ENCODE measurements around the gene EEA1. TPM values are rescaled to one million over a fixed set of nuclear protein-coding genes. Genes with fewer than 3 reads are reported as not detected.

The EEA1 gene
- total RNA-seq, 1 experiment from 2014 or later, result 14.9 TPM

DNA sequence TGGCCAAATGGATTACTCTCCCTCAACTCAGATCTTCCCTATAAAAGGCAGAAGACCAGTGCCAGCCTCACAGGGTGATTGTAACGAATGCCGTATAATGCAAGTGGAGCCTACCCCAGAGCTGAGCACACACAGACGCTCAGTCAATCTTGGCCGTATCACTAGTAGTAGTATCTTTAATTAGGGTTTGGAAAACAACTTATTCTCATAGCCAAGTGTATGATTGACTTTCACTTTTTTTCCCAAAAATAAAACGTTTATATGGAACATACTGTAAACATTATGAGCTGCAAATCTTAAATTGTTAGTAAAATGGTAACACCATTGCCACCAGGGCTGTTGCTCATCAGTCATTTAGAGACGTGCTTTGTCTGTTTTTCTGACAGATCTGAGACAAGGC lies 195.9 kb downstream of the EEA1 start:
- no peak overlapping the region for H3K56ac ChIP-seq (ENCODE audit: insufficient read length, low read depth, low read length)
- no peak overlapping the region for H4K5ac ChIP-seq (ENCODE audit: insufficient read length, low read depth, low read length)
- H2AK5ac ChIP-seq (ENCODE audit: insufficient read length, low read length), result no peak overlapping the region
- H2BK5ac ChIP-seq (ENCODE audit: insufficient read length, low read length), result no peak overlapping the region
- H4K8ac ChIP-seq (replicated peaks; ENCODE audit: insufficient read length, low read depth, low read length), result no peak overlapping the region
- H3K23me2 ChIP-seq (ENCODE audit: insufficient read length, low read depth, low read length, poor library complexity, severe bottlenecking), result no peaks in the 10 kb centered on the region
- Mint-ChIP-seq H3K9me3 (no peaks in the 10 kb centered on the region), H3K27me3 (ENCODE audit: low read depth) (no peaks in the 10 kb centered on the region), H3K36me3 (ENCODE audit: insufficient read depth in 1 of 3, low read depth in 3 of 3) (no peaks in the 10 kb centered on the region), H3K27ac (no peak overlapping the region), H3K4me3 (no peak overlapping the region), H3K4me1 (peaks cover 7 to 10% of the 10 kb centered on the region in 2 experiments)
- no peak overlapping the region for H3K4me2 ChIP-seq (ENCODE audit: insufficient read depth, insufficient read length, low read length)
- H3K9ac ChIP-seq (ENCODE audit: extremely low read depth, insufficient read length, low read length), result no peak overlapping the region
- H3K79me1 ChIP-seq (ENCODE audit: insufficient read depth, low read depth, low read length, poor library complexity, severe bottlenecking), result no peaks in the 10 kb centered on the region
- no peaks in the 10 kb centered on the region; the same call in 1 of the 2 replicates for H3K4me1 ChIP-seq (ENCODE audit: insufficient read depth, low read length)
- H2BK20ac ChIP-seq (ENCODE audit: low read depth, low read length, poor library complexity, severe bottlenecking), result no peak overlapping the region
- H3K14ac ChIP-seq (ENCODE audit: insufficient read depth, low read length), result no peak overlapping the region
- no peak overlapping the region for H2BK12ac ChIP-seq (ENCODE audit: insufficient read length, low read depth, low read length)
- no peak overlapping the region for H2BK15ac ChIP-seq (ENCODE audit: low read depth, low read length)
- H3K23ac ChIP-seq (ENCODE audit: insufficient read length, low read depth, low read length), result no peak overlapping the region
- no peaks in the 10 kb centered on the region for H3K27me3 ChIP-seq (ENCODE audit: insufficient read depth, low read length)
- H3K4ac ChIP-seq (ENCODE audit: low read depth, low read length), result no peak overlapping the region
- no peak overlapping the region for H4K91ac ChIP-seq (ENCODE audit: insufficient read length, low read depth, low read length)
- TF ChIP-seq, protein P1, sequence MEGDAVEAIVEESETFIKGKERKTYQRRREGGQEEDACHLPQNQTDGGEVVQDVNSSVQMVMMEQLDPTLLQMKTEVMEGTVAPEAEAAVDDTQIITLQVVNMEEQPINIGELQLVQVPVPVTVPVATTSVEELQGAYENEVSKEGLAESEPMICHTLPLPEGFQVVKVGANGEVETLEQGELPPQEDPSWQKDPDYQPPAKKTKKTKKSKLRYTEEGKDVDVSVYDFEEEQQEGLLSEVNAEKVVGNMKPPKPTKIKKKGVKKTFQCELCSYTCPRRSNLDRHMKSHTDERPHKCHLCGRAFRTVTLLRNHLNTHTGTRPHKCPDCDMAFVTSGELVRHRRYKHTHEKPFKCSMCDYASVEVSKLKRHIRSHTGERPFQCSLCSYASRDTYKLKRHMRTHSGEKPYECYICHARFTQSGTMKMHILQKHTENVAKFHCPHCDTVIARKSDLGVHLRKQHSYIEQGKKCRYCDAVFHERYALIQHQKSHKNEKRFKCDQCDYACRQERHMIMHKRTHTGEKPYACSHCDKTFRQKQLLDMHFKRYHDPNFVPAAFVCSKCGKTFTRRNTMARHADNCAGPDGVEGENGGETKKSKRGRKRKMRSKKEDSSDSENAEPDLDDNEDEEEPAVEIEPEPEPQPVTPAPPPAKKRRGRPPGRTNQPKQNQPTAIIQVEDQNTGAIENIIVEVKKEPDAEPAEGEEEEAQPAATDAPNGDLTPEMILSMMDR (conservative IDR thresholded peaks at IDR 0.05), result no peak
- H2BK120ac ChIP-seq (ENCODE audit: low read depth, low read length, poor library complexity, severe bottlenecking), result no peak overlapping the region
- no peak overlapping the region for H3K18ac ChIP-seq (ENCODE audit: insufficient read length, low read depth, low read length)
- H2AFZ ChIP-seq (ENCODE audit: low read length), result no peak overlapping the region
- H3T11ph ChIP-seq (ENCODE audit: low read length), result no peak overlapping the region
- no peak overlapping the region for H3K27ac ChIP-seq (ENCODE audit: insufficient read length, low read depth, low read length)
- WGBS (ENCODE audit: extremely low coverage, insufficient read length, low lambda C conversion rate), result no CpG with 5 or more reads among the region's 6 CpGs
- DNase-seq, result no peak
- no peaks in the 10 kb centered on the region for H4K20me1 ChIP-seq (ENCODE audit: control insufficient read depth, insufficient read depth, insufficient read length)
- no peaks in the 10 kb centered on the region for H3K79me2 ChIP-seq (ENCODE audit: insufficient read depth, low read length)
- H3K9me3 ChIP-seq (ENCODE audit: control insufficient read depth, low read depth, low read length), result no peaks in the 10 kb centered on the region

Data from H9 (cell line).